ENCODE results near the gene NLRP12. TPM values are rescaled to one million over a fixed set of nuclear protein-coding genes. Genes with fewer than 3 reads are reported as not detected.

Gene NLRP12
- polyA plus RNA-seq, 1 of the 3 experiments (the other 2 are of a cell fraction): 0.02 TPM

GRCh38 chr19:53773999-53774398, 50.1 kb downstream of the NLRP12 start:
- Histone ChIP-seq H3K4me2 (no peak overlapping the region), H3K36me3 (replicated peaks in 1 of 2; ENCODE audit: control insufficient read depth in 1 of 2, insufficient read depth in 2 of 2, low read length in 1 of 2) (no peaks in the 10 kb centered on the region), H3K4me1 (ENCODE audit: control insufficient read depth in 1 of 2, insufficient read depth in 2 of 2, low read depth in 1 of 2, low read length in 1 of 2) (no peaks in the 10 kb centered on the region), H2AFZ (ENCODE audit: low read depth) (no peak overlapping the region), H3K27ac (ENCODE audit: low read depth in 2 of 2, low read length in 1 of 2) (no peak overlapping the region), H3F3A (replicated peaks; ENCODE audit: insufficient read depth) (no peaks in the 10 kb centered on the region), H3K9ac (no peak overlapping the region), H3K27me3 (ENCODE audit: insufficient read depth) (peaks cover 37% of the 10 kb centered on the region), H4K20me1 (ENCODE audit: insufficient read depth) (no peaks in the 10 kb centered on the region), H3K79me2 (ENCODE audit: insufficient read depth) (no peaks in the 10 kb centered on the region), H3K4me3 (ENCODE audit: low read depth in 2 of 2, low read length in 1 of 2) (no peak overlapping the region), H3K9me2 (no peaks in the 10 kb centered on the region), H3K9me3 (no peaks in the 10 kb centered on the region)
- ChIA-PET CTCF (interaction anchor here (0.7 to 2.6 kb wide), 5 partner anchors 9 to 90 kb away, joined by 3 to 14 read pairs (median 4); no protein-coding TSS in a partner anchor), POLR2A (no interaction called here)
- no peak for DNase-seq
- TF ChIP-seq RCOR1 (IDR thresholded peaks at IDR 0.05; ENCODE audit: low read length) (no peak), EZH2phosphoT487 (IDR thresholded peaks at IDR 0.05; ENCODE audit: borderline replicate concordance, low read depth) (no peak), RFX5 (IDR thresholded peaks at IDR 0.05; ENCODE audit: low read length) (no peak), GATA2 (CRISPR knock-in tag; IDR thresholded peaks at IDR 0.05) (no peak), MEF2A (IDR thresholded peaks at IDR 0.05; ENCODE audit: borderline replicate concordance, low read depth) (no peak), REST (IDR thresholded peaks at IDR 0.05; ENCODE audit: low read depth, low read length) (no peak)
- WGBS (ENCODE audit: low lambda C conversion rate): 3% methylated on average over 4 of the region's 4 CpGs

GRCh38 chr19:53772943-53773342, 51.2 kb downstream of the NLRP12 start:
- peak; percentile 55 for DNase-seq
- no peak overlapping the region for H3K4me2 ChIP-seq

More at GRCh38 chr19:53772943-53773342, 51.2 kb downstream of the NLRP12 start:
- Histone ChIP-seq H3K27ac (ENCODE audit: low read depth in 2 of 2, low read length in 1 of 2) (no peak overlapping the region), H3K36me3 (replicated peaks in 1 of 2; ENCODE audit: control insufficient read depth in 1 of 2, insufficient read depth in 2 of 2, low read length in 1 of 2) (no peaks in the 10 kb centered on the region), H3K9ac (no peak overlapping the region), H4K20me1 (ENCODE audit: insufficient read depth) (no peaks in the 10 kb centered on the region), H3K9me3 (no peaks in the 10 kb centered on the region), H3F3A (replicated peaks; ENCODE audit: insufficient read depth) (no peaks in the 10 kb centered on the region), H2AFZ (ENCODE audit: low read depth) (no peak overlapping the region), H3K79me2 (ENCODE audit: insufficient read depth) (no peaks in the 10 kb centered on the region), H3K9me2 (no peaks in the 10 kb centered on the region), H3K27me3 (ENCODE audit: insufficient read depth) (peaks cover 48% of the 10 kb centered on the region), H3K4me1 (ENCODE audit: control insufficient read depth in 1 of 2, insufficient read depth in 2 of 2, low read depth in 1 of 2, low read length in 1 of 2) (no peaks in the 10 kb centered on the region), H3K4me3 (ENCODE audit: low read depth in 2 of 2, low read length in 1 of 2) (peak overlapping the region in 1 of 2 experiments; percentile 14; a peak in 1 of 4 replicates)
- POLR2A ChIA-PET: no interaction called here
- peak; percentile 64 for TF ChIP-seq RAD21 (IDR thresholded peaks at IDR 0.05; ENCODE audit: low read length)
- TF ChIP-seq SMC3 (IDR thresholded peaks at IDR 0.05; ENCODE audit: low read depth, low read length): peak; percentile 16; the same call in 1 of the 2 replicates
- no peak for TF ChIP-seq REST (IDR thresholded peaks at IDR 0.05; ENCODE audit: low read depth, low read length)
- TF ChIP-seq GATA2 (CRISPR knock-in tag; IDR thresholded peaks at IDR 0.05): peak; percentile 41
- peak; percentile 73 for TF ChIP-seq CTCF (IDR thresholded peaks at IDR 0.05)
- no peak for TF ChIP-seq TAF1 (IDR thresholded peaks at IDR 0.05; ENCODE audit: borderline replicate concordance, low read depth, low read length)
- WGBS (ENCODE audit: low lambda C conversion rate): 0% methylated on average over 5 of the region's 5 CpGs
- CTCF ChIA-PET: interaction anchor here (0.6 to 3.4 kb wide), 7 partner anchors 8 to 1146 kb away, joined by 3 to 14 read pairs (median 4); no protein-coding TSS in a partner anchor
